Thoracic aorta (tissue), 2 donors: ENCODE data around the gene HADHB. TPM values are rescaled to one million over a fixed set of nuclear protein-coding genes. Genes with fewer than 3 reads are reported as not detected.

Experiments
- ATAC-seq: fragments of 150-250 bp; one replicate; pipeline ENCODE4 v1.8.0; 2017; ENCODE audit warnings: low read depth; ENCODE audit not compliant: insufficient number of reproducible peaks, low FRiP score
- DNase-seq: peaks from one replicate; pipeline ENCODE4 v3.0.0-alpha.2; 2020; ENCODE audit warnings: low spot score
- H3K27ac ChIP-seq, 2 donors: fragments of 200-600 bp; sonication (generic); 1 replicate in 1 of 2; 2 replicates in 1 of 2; pipeline ENCODE4 v1.5.1; 2016; ENCODE audit warnings: mild to moderate bottlenecking in 2 of 2, moderate library complexity in 2 of 2
- H3K27me3 ChIP-seq: fragments of 200-600 bp; sonication (generic); replicated peaks from 2 replicates; pipeline ENCODE4 v1.6.0; 2016; ENCODE audit warnings: mild to moderate bottlenecking; ENCODE audit not compliant: insufficient read depth
- H3K36me3 ChIP-seq: fragments of 200-600 bp; sonication (generic); one replicate; pipeline ENCODE4 v1.5.1; 2016
- H3K4me1 ChIP-seq, 2 donors: fragments of 200-600 bp; sonication (generic); 1 replicate in 1 of 2; 2 replicates in 1 of 2; pipeline versions ENCODE4 v1.5.1 to v1.6.0; 2016; ENCODE audit warnings: low read depth in 2 of 2, mild to moderate bottlenecking in 1 of 2; ENCODE audit not compliant: control insufficient read depth in 1 of 2
- H3K4me3 ChIP-seq: fragments of 200-600 bp; sonication (generic); 2 replicates; pipeline ENCODE4 v1.5.1; 2016; ENCODE audit warnings: mild to moderate bottlenecking
- H3K9me3 ChIP-seq: fragments of 200-600 bp; sonication (generic); 2 replicates; pipeline ENCODE4 v1.5.1; 2016
- CTCF ChIP-seq: fragments of 200-600 bp; sonication (generic); IDR thresholded peaks from one replicate; pipeline ENCODE4 v1.5.1; 2019; ENCODE audit warnings: antibody characterized with exemption
- total RNA-seq, 2 donors: library from RNA; depleted of rRNA; stranded (reverse); fragments of >200 nt; gene quantifications; one replicate each; pipeline versions ENCODE4 v1.1.0 to v1.2.3, GENCODE V29; 2016

HADHB gene
- total RNA-seq, 2 donors from 2014 or later: 50.2 to 56.4 TPM

GRCh38 chr2:26281226-26281625, 36.5 kb downstream of the HADHB start:
- Histone ChIP-seq H3K36me3 (peaks cover 62% of the 10 kb centered on the region), H3K27me3 (no peaks in the 10 kb centered on the region), H3K4me1 (no peaks in the 10 kb centered on the region), H3K4me3 (no peak overlapping the region), H3K27ac (no peak overlapping the region), H3K9me3 (no peaks in the 10 kb centered on the region)
- TF ChIP-seq CTCF: no peak
- ATAC-seq: no peak
- DNase-seq: no peak

- ATAC-seq: no peak
- TF ChIP-seq CTCF: no peak
- no peaks in the 10 kb centered on the region for H3K4me1 ChIP-seq
- no peak for DNase-seq
- H3K9me3 ChIP-seq: no peaks in the 10 kb centered on the region
- H3K36me3 ChIP-seq: peaks cover 66% of the 10 kb centered on the region
- H3K27ac ChIP-seq: no peak overlapping the region
- no peaks in the 10 kb centered on the region for H3K27me3 ChIP-seq
- no peak overlapping the region for H3K4me3 ChIP-seq
These were observed 38.9 kb downstream of the HADHB start for GRCh38 chr2:26283606-26284005.

- Histone ChIP-seq H3K4me3 (no peak overlapping the region), H3K27ac (no peak overlapping the region), H3K4me1 (no peaks in the 10 kb centered on the region), H3K9me3 (no peaks in the 10 kb centered on the region), H3K27me3 (no peaks in the 10 kb centered on the region), H3K36me3 (peaks cover 61% of the 10 kb centered on the region)
- ATAC-seq (no peak), DNase-seq (no peak)
- no peak for TF ChIP-seq CTCF
These were observed 39.4 kb downstream of the HADHB start for GRCh38 chr2:26284132-26284531.

- H3K27ac ChIP-seq: no peak overlapping the region
- H3K4me3 ChIP-seq: no peak overlapping the region
- H3K4me1 ChIP-seq: no peaks in the 10 kb centered on the region
- H3K27me3 ChIP-seq: no peaks in the 10 kb centered on the region
- TF ChIP-seq CTCF: no peak
- DNase-seq (no peak), ATAC-seq (no peak)
- peaks cover 53% of the 10 kb centered on the region for H3K36me3 ChIP-seq
- no peaks in the 10 kb centered on the region for H3K9me3 ChIP-seq
These were observed 41.2 kb downstream of the HADHB start for GRCh38 chr2:26285931-26286330.

- no peaks in the 10 kb centered on the region for H3K9me3 ChIP-seq
- TF ChIP-seq CTCF: no peak
- ATAC-seq (no peak), DNase-seq (no peak)
- H3K36me3 ChIP-seq: peaks cover 20% of the 10 kb centered on the region
- no peak overlapping the region for H3K4me3 ChIP-seq
- no peaks in the 10 kb centered on the region for H3K4me1 ChIP-seq
- H3K27ac ChIP-seq: no peak overlapping the region
- H3K27me3 ChIP-seq: no peaks in the 10 kb centered on the region
These were observed 45.3 kb downstream of the HADHB start for GRCh38 chr2:26290001-26290400.
